PC-9 (cell line): Measurements from ENCODE around the gene ABHD4.

Experiments
- EZH2 ChIP-seq: fragments of 200-600 bp; sonication (generic); IDR thresholded peaks from 2 replicates; pipeline ENCODE4 v1.8.0; 2017; ENCODE audit warnings: antibody characterized with exemption, low read depth
- TF ChIP-seq, protein P1 (sequence below): fragments of 200-600 bp; sonication (generic); conservative IDR thresholded peaks from 2 replicates; pipeline ENCODE4 v1.6.1; 2017; ENCODE audit warnings: mixed run types, antibody characterized with exemption, mild to moderate bottlenecking, moderate library complexity

DNA sequence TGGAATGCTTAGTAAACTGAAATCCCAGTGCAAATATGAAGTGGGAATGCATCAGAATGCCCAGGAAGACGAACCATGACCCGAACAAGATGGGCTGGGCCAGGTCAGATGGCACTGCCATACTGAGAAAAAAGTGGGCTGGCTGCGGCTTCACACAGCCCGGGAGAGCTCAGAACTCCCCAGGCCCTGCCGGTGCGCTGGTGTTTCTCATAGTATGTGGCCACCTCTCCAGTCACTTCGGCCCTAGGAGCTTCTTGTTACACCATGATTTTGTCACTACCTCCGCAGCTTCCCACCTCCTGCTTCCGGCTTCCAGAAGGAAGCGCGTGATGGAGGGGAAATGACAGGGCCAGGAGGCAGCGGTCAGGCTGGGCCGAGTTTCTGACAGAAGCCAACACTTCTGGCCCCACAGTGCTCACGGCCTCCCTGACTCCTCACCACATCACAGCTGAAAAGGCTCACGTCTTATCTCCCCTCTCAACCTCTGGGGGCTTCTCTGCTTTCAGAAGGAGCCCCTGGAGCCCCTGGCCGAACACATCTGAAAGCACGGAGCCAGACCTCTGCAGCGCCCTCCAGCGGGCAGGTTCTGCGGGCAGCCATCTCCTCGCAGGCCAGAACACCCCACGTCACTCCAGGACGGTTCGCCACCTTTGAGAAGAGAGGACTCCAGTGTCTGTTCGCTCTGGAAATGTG lies 39.7 kb upstream of the ABHD4 start:
- TF ChIP-seq EZH2, result no peak
- TF ChIP-seq, protein P1, sequence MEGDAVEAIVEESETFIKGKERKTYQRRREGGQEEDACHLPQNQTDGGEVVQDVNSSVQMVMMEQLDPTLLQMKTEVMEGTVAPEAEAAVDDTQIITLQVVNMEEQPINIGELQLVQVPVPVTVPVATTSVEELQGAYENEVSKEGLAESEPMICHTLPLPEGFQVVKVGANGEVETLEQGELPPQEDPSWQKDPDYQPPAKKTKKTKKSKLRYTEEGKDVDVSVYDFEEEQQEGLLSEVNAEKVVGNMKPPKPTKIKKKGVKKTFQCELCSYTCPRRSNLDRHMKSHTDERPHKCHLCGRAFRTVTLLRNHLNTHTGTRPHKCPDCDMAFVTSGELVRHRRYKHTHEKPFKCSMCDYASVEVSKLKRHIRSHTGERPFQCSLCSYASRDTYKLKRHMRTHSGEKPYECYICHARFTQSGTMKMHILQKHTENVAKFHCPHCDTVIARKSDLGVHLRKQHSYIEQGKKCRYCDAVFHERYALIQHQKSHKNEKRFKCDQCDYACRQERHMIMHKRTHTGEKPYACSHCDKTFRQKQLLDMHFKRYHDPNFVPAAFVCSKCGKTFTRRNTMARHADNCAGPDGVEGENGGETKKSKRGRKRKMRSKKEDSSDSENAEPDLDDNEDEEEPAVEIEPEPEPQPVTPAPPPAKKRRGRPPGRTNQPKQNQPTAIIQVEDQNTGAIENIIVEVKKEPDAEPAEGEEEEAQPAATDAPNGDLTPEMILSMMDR, result no peak
